GM21737 (cell line): Measurements from ENCODE around the gene BACH2.

Source experiments
- ATAC-seq: cut with Tn5 transposase; IDR thresholded peaks from one replicate; pipeline ENCODE4 v1.9.1; 2021; ENCODE audit warnings: mild to moderate bottlenecking, moderate library complexity; ENCODE audit not compliant: unreplicated experiment

Gene BACH2

DNA sequence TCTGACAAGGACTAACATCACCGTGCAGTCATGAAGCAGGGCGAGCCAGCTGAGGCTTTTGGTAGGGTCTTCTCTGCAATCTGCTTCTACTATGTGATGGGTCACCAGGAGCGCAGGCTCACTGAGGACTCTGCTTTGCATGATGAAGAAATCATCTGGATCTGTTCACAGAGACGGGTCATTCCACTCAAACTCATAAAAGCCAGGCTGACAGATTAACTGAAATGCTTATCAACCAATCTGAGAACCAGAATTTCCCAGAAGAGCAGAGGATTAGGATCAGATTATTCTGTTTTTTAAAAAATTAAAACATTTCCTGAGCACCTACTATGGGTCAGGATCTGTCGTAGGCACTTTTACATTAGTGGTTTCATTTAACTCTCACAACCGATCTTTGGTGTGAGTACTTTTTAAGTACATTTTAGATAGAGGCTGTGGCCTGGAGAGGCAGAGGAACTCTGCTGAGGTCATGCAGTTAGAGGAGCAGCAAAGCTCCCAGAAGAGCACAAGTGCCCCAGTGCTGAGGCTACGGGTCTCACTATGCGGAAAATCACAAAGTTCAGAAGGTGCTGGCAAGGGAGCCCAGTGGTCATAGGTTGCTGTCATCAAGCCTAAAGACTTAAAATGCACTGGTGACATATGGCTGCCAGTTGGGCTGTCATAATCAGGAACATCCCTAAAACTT, 109.1 kb downstream of the BACH2 start:
- ATAC-seq, result no peak

DNA sequence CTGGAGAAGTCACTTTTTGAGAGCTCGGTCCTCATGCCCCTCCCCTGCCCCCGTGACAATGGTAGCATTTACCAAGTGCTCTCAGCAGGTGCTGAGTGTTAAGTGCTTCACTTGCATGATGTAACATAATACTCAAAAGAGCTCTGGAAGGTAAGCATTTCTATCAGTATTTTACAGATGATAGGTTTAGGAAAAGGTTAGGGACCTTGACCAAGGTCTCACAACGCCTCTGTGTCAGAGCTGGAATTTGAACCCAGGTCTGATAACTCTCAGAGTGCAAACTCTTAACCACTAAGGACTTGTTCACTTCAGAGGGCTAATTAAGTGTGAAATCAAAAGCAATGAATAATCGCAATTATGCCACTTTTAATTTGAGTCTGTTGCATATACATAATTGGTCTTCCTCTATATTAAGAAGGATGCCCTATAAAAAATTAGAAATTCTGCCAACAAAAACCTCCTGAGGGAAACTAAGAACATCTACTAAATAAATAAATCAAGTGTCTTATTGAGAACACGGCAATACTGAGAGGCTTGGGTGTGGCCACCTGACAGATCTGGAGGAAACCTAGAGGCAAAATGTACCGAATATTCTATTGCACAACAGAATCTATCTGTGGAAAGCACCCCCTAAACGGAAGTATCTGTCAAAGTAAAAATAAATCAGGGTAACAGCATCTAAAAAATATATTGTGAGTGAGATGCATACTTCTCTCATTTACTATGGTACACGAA, 109.8 kb downstream of the BACH2 start:
- no peak for ATAC-seq

DNA sequence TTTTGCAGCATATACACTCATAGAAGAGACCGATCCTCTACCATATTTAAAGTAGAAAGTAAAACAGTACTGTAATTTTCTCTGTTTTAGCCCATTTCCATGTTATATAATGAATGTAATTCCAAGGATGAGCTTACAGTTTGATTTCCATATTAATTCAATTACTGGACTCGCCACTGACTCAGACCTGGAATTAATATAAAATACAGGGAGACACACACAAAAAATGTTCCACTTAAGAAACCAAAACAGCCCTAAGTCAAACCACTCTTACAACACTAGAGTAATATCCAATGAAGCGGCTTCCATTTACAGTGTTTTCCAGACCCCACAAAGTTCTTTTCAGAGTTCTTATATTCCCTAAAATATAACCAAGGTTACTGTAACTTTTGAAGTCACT, 110.6 kb downstream of the BACH2 start:
- no peak for ATAC-seq

DNA sequence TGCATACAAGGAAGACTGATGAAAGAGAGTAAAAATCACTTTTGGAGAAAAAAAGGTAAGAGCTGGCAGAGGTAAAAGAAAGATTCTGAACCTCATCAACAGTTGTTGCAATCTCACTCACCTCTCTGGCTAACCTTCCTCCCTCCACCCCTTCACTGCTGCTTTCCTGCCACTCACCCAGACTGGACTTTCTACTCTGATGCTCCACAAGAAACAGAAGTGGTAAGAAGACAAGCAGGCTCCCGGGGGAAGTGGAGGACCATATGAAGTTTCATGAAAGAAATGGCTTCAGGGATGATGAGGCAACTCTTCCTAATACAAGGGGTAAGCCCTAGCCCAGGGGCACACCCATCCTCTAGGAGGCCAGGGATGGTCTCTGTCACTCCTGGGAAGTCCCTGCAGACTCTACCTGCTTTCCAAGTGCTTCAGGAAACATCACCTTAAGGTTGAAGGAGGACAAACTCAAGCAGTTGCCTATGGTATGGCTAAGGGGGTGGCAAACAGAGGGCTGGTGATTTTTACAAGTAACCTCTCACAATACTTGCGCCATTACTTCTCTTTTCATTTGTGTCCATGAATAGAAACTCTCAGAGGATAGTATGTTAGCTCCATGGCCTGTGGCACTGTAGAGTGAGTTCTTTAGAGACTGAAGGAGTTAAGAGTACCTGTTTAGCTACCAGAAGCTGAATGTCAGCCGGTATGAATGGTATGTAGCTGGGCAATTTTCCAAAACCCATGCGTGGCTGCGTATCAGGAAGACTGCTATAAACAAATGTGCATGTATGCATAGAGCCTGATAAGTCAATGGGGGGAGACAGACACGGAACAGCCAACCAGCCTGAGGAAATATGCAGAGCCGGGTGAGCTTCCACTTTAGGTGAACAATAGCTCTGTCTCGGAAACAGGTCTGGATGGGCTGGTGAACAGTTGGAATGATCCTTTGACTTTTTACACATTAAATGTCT, 112.0 kb downstream of the BACH2 start:
- no peak for ATAC-seq

DNA sequence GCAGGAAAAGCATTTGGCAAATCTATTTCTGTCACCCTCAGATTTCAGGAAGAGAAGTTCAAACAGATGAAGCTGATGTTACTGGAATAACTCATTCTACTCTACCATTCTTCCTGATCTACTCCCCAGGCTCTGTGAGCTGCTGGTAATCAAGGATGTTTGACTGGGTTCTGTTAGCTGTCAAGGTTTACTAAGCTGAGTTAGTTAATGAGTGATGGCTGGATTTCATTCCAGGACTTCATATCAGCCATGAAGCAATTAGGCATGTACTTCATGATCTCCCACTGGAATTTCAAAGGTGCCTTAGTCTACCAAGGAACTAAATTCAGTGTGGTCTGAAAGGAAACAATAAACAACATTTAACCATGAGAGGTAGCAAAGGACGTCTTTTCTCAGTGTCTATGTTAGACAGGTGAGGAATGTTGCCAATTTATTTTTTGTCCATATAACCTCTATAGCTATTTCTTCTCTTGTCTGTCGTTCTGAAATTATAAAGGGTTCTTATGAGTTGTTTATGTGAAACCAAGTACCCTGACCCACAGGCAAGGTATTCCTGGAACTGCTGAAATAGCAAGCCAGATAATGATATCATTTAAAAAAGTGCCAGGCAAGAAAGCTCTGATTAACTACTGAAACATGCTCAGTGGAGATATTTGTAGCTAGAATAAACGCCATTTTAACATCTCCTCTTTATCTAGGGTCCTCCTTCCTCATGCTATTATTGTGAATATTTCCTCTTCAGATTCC, 112.9 kb downstream of the BACH2 start:
- no peak for ATAC-seq

DNA sequence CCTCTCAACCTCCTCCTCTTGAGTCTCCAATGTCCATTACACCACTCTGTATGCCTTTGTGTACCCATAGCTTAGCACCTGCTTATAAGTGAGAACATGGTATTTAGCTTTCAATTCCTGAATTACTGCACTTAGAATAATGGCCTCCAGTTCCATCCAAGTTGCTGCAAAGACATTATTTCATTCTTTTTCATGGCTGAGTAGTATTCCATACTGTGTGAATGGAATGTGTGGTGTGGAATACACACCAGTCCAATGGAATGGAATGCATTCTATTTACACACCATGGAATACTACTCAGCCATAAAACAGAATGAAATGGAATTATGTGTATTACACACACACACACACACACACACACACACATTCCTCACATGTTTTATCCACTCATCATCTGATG, 116.1 kb downstream of the BACH2 start:
- no peak for ATAC-seq

DNA sequence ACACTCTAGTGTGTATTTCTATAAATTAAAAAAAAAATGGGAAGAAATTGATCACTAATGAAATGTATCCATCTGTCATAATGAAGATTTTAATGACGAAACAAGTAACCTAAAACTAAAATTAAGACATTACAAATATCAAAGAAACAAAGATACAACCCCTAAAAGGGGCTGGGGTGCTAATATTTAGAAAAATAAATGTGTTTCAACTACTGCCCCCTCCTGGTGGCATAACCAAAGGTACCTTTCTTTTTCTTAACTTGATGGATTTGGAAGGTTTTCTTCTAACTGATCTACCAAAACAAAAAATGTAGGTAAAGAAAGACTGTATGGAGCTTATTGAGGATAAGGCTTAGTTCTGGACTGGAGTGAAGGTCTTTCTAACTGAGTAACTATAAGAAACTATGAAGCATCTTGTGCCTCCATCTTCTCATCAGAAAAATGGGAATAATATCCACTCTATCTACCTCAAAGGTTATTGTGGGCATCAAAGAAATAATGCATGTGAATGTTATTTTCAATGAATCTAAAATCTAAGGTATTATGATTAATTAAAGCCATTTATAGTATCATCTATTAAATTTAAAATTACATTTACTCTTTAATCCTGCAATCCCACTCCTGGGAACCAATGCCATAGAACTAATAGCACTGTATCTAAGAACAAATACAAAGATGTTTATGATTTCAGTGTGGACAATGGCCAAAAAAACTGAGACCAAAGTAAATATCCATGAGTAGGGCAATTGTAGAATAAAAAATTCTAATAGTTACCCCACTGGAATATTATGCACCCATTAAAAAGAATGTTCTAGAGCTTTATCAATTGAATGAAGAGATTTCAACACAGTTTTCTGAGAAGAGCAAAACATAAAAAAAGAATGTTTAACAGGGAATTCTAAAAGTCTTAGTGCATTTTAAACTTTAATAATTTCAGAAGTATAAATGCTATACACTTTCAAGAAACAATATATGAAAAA, 117.2 kb downstream of the BACH2 start:
- no peak for ATAC-seq

DNA sequence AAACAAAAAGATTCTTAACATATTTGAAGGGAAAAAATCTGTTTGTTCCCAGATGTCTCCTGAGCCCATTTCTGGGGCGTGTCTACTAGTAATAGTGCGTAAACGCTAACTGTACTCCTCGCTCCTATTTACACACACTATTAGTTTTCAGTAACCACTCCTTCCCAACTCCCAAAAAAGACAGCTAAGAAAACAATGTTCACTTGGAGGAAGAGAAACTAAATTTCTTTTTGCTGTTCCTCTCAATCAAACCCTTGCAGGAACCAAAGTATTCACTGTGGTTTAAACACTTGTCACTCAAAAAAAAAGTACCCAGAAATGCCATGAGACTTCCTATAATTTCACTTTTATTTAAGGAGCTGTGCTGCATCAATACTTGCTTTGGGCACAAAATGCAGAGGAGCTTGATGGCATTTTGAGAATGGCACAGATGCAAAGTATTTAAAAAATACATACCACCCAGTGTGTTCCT, 118.2 kb downstream of the BACH2 start:
- no peak for ATAC-seq

DNA sequence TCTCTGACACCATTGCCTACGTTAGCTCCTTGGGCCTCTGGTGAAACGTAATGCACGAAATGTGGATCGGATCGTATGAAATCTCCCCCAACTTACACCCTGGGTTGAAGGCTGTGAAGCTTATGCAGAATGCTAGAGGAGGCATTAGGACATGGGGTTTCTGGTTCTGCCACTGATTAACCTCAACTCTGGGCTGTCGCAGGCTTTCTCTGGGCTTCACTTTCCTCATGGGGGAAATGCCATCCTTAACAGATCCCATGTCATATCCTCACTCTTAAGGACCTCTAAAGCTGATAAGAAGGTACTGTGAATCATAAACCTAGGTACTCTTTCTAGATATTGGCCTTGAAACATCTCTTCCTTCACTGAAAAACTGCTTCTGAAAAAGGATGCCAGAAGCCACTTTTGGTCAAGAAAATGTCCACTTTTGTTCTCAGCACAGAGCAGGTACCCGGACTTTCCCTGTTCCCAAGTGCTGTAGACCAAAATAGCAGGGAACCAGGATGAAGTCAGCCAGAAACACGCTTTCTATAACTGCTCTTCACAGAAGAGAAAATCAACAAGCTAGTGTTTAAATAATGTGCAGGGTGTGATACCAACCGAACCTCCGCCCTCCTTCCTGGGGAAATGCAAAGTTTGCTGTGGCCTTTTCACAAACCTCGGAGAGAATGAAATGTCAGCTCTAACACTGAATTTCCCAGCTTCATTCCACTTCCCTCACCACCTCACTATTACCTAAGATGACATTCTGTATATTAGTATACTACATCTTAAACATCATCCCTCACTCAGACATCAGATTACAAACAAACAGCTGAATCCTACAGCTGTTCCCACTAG, 118.9 kb downstream of the BACH2 start:
- ATAC-seq, result no peak

DNA sequence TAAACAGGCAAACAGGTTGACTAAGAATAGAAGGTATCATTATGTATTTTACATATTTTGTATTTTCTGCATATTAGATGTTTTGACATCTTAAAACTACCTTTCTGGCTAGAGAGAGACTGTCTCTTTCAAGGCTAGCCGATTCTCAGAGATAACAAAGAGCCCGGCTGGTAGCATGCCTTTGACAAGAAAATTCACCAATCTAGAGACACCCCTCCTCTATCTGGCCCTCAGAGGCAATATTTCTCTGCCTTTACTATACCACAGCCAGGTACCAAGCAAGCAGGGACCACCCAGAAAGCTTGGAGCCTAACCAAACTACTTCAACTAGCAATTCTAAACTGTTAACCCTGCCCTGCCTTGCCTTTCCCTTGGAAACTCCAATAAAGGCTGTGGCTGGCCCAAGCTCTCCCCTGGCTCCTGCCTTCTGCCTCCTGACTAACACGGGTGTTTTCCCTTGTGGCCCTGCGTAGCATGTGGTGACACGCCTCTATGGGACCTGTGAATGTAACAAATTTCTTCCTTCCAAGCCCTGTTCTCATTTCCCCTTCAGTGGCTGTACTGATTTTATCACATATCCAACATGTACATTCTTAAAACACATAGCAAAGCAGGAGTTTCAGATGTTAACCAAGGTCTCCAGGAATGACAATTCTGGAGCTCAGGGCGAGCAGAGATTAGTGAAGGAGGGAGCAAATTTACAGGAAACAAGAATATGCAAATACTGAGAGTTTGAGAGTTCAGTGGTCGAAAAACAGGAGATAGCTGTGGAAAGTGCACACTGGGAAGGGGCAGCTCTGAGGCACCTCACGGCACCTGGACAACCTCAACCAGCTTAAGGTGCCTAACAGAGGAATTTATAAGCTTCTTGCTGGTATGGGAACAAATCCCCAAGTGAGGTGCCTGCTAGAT, 120.8 kb downstream of the BACH2 start:
- ATAC-seq, result no peak

DNA sequence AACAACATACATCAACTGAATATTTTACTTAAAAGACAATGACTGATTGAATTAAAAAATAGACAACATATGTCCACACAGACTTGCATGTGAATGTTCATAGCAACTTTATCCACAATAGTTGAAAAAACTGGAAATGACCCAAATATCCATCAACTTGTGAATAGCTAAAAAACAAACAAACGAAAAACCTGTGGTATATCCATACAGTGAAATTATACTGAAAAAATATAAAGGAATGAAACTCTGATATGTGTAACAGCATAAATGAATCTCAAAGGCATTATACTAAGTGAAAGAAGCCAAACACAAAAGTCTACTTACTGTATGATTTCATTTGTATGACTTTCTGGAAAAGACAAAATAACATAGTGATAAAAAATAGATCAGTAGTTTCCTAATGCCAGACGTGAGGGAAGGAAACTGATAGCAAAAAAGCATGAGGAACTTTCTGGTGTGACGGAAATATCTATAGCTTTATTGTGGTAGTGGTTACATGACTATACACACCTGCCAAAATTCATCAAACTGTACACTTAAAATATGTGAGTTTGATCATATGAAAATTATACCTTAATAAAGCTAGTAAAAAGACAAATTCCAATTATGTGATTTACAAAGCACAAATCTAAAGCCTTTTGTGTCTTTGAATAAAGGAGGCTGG, 123.2 kb downstream of the BACH2 start:
- ATAC-seq, result no peak

DNA sequence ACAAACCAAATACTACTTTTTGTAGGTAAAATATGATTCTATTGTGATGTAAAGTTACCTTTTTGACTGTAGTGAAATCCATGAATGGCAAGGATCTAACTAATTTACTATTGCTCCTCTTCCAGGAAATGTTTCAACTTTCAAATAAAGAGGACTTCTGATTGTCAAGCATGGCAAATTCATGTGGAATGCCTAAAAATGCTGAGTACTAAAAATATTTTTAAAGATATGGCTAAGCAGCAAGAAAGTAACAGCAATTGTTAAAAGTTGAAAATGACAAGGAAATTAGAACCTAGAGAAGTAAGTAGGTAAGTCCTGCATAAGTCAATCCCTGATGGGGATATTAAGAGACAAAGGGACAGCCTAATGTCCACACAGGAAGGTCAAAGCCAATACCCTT, 126.0 kb downstream of the BACH2 start:
- no peak for ATAC-seq

DNA sequence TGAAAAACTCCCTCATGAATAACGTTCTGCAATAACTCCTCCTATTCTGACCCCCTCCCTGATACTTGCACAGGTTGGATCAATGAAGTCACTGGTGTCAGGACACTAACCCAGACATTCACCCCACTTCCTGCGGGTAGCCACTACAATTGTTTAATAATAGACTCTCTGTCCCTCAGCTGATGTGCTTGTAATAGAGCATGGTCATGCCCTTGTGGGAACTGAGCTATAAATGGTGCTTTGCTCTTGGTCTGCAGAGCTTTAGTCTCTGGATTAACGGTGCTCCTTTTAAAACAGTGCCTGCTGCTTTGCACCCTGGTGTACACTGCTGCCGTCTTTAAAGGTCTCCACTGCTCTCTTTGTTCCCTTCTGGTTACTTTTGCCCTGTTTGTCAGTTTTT, 127.3 kb downstream of the BACH2 start:
- ATAC-seq, result no peak

DNA sequence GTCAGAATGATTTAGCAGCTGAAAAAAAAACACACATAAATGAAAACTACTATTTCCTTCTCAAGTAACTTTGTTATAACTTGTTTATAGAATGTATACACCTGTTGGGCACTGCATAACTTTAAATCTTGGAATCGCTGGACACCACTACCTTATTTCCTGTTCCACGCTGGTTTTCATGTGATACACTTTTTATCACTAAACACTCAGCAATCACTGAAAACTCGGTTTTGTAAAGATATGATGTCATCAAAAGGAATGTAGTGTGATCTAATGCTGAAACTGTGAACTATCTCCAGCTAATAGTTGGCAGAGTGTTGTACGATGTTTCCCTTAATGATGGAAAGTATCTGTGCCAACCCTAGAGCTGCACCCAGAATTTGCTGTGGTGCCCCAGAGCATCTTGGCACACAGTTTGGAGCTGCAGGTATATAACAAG, 127.9 kb downstream of the BACH2 start:
- no peak for ATAC-seq

DNA sequence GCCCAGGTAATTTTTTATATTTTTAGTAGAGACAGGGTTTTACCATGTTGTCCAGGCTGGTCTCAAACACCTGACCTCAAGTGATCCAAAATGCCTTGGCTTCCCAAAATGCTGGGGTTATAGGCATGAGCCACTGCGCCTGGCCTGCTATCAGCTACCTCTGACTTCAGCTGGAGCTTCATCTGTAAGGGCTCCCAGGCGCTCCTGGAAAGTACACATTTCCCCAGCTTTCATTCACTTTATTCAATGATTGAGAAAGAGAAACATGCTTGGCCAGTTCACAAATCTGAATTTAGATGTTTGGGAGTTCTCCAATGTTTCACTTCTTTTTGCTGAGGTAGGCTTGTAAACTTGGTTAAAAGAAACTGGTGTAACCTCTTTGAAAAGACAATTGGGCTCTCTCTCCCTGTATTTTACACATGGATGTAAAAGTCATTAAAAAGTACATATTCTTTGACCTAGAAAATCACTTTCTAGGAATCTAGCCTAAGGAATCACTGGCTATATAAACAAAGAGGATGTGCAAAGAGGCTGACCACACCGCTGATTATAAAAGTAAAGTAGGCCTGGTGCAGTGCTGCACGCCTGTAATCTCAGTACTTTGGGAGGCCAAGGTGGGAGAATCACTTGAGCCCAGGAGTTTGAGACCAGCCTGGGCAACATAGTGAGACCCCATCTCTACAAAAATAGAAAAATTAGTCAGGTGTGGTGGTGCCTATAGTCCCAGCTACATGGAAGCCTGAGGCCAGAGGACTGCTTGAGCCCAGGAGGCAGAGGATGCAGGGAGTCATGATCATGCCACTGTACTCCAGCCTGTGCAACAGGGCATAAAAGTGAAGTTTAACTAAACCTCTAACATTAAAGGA, 128.9 kb downstream of the BACH2 start:
- ATAC-seq, result no peak
